ENCODE data around the gene DMD. TPM values are rescaled to one million over a fixed set of nuclear protein-coding genes. Genes with fewer than 3 reads are reported as not detected.

Gene DMD
- total and polyA plus RNA-seq, 2 donors: 48.8 to 257 TPM

DNA sequence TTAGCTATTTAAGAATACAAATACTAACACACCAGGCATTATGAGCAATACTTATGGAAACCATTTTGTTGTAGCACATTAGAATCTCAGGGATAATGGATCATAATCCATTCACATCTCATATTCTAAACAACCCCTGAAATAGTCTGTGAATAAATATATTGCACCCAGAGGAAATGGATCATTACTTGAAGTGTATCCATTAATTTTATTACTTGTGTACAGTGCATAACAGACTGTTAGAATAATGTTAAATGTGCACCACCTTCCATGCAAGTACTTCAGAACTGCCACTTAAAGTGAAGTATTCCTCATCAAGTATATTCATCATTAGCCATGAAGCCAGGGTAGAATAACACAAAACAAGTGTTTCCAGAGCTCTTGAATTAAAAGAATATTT is 715.5 kb downstream of the DMD start:
- Histone ChIP-seq H3K36me3 (ENCODE audit: insufficient read depth) (no peaks in the 10 kb centered on the region), H3K4me3 (ENCODE audit: low read depth, low read length) (no peak overlapping the region), H3K27ac (ENCODE audit: low read depth) (no peak overlapping the region), H3K4me1 (ENCODE audit: insufficient read depth) (no peaks in the 10 kb centered on the region)
- DNase-seq (ENCODE audit: extremely low spot score): no peak

DNA sequence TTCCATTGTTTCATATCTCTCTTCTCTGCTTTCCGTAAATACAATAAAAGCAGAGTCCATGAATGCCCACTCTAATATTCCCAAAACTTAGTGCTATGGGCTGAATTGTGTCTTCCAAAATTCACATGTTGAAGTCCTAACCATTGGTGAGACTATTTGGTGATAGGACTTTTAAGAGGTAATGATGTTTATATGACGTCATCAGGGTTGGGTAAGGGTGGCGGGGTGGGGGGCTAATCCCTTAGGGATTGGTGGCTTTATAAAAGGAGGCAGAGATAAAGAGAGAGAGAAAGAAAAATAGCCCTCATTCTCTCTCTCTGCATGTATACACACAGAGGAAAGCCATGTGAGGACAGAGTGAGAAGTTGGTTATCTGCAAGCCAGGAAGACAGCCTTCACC is 722.2 kb downstream of the DMD start:
- H3K36me3 ChIP-seq (ENCODE audit: insufficient read depth): no peaks in the 10 kb centered on the region
- H3K4me3 ChIP-seq (ENCODE audit: low read depth, low read length): no peak overlapping the region
- 84% methylated on average over 3 of the region's 3 CpGs for WGBS
- H3K27ac ChIP-seq (ENCODE audit: low read depth): no peak overlapping the region
- no peaks in the 10 kb centered on the region for H3K4me1 ChIP-seq (ENCODE audit: insufficient read depth)
- no peak for DNase-seq (ENCODE audit: extremely low spot score)

DNA sequence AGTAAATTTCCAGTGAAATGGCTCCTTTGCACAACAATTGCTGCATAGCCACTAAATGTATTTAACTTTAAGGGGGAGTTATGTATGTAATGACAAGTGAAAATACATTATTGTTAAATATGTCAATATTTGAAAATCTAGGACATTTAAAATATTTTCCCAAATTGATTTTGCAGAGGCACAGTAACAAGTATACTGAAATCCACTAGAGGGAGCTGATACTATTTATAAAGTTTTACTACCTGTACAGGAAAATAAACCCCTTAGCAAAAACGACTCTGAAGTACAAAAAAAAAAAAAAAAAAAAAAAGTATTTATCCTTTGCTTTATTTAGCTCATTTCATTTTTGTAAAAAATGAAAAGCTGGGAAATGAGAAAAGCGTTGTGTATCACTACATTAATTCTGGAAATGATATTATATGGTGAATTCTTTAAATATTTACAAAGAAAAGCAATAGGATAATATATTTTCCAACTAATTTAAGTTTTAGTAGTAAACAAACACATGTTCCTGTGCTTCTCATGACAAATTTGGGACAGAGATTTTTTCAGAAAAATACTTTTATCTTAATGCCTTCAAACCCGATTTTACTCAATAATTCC is 727.7 kb downstream of the DMD start:
- H3K4me3 ChIP-seq (ENCODE audit: low read depth, low read length): no peak overlapping the region
- H3K27ac ChIP-seq (ENCODE audit: low read depth): no peak overlapping the region
- no peaks in the 10 kb centered on the region for H3K36me3 ChIP-seq (ENCODE audit: insufficient read depth)
- DNase-seq (ENCODE audit: extremely low spot score): no peak
- H3K4me1 ChIP-seq (ENCODE audit: insufficient read depth): no peaks in the 10 kb centered on the region
- WGBS: 43% methylated on average over 3 of the region's 3 CpGs

DNA sequence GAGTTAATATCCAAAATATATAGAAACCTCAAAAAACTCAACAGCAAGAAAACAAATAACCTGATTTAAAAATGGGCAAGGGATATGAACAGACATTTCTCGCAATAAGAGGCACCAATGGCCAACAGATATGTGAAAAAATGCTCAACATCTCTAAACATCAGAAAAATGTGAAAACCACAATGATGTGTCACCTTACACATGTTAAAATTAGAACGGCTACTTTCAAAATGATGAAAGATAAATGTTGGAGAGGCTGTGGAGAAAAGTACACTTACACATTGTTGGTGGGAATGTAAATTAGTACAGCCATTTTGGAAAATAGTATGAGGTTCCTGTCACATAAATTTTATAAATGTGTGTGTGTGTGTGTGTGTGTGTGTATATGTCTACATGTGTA is 731.3 kb downstream of the DMD start:
- Histone ChIP-seq H3K36me3 (ENCODE audit: insufficient read depth) (no peaks in the 10 kb centered on the region), H3K4me1 (ENCODE audit: insufficient read depth) (no peaks in the 10 kb centered on the region), H3K27ac (ENCODE audit: low read depth) (no peak overlapping the region), H3K4me3 (ENCODE audit: low read depth, low read length) (no peak overlapping the region)
- DNase-seq (ENCODE audit: extremely low spot score): no peak
- 94% methylated on average over 2 of the region's 2 CpGs for WGBS

DNA sequence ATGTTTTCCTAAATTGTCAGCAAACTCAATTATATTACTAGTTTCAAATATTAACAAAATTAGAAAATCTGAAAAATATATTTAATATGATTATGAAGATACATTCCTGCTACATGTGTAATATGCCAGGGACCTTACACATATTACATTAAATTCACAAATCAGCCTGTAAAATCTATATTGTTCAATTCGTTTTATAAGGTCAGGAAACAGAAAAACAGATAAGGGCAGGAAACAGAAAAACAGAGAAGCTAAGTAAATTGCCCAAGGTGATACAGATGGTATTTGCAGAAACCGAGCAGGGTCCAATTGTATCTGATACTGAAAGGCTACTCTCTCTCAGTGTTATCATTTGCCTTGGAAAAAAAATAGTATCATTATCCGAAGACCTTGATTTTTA is 739.0 kb downstream of the DMD start:
- H3K4me3 ChIP-seq (ENCODE audit: low read depth, low read length): no peak overlapping the region
- H3K4me1 ChIP-seq (ENCODE audit: insufficient read depth): no peaks in the 10 kb centered on the region
- WGBS: 79% methylated on average over 3 of the region's 3 CpGs

DNA sequence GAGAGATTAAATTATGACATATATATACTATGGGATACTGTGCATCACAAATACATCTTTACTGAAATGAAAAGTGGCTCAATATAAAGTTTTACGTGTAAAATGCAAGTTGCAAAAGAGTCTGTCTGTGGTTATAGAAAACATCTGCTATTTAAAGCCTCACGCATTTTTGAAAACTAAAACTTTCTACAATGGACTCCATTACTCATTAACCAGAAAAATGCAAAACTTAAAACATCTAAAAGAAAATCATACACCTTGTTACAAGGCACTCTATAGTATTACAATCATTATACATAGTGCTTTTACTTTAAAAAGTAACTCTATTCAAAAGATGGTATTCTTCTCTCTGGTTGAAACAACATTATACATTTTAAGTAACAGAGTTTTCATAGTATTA is 755.6 kb downstream of the DMD start:
- DNase-seq (ENCODE audit: extremely low spot score): no peak
- no peaks in the 10 kb centered on the region for H3K4me1 ChIP-seq (ENCODE audit: insufficient read depth)
- 87% methylated on average over 2 of the region's 2 CpGs for WGBS
- no peaks in the 10 kb centered on the region for H3K36me3 ChIP-seq (ENCODE audit: insufficient read depth)
- no peak overlapping the region for H3K4me3 ChIP-seq (ENCODE audit: low read depth, low read length)
- H3K27ac ChIP-seq (ENCODE audit: low read depth): no peak overlapping the region

More for the DNA sequence above, 739.0 kb downstream of the DMD start:
- no peak overlapping the region for H3K27ac ChIP-seq (ENCODE audit: low read depth)
- no peak for DNase-seq (ENCODE audit: extremely low spot score)
- H3K36me3 ChIP-seq (ENCODE audit: insufficient read depth): no peaks in the 10 kb centered on the region

DNA sequence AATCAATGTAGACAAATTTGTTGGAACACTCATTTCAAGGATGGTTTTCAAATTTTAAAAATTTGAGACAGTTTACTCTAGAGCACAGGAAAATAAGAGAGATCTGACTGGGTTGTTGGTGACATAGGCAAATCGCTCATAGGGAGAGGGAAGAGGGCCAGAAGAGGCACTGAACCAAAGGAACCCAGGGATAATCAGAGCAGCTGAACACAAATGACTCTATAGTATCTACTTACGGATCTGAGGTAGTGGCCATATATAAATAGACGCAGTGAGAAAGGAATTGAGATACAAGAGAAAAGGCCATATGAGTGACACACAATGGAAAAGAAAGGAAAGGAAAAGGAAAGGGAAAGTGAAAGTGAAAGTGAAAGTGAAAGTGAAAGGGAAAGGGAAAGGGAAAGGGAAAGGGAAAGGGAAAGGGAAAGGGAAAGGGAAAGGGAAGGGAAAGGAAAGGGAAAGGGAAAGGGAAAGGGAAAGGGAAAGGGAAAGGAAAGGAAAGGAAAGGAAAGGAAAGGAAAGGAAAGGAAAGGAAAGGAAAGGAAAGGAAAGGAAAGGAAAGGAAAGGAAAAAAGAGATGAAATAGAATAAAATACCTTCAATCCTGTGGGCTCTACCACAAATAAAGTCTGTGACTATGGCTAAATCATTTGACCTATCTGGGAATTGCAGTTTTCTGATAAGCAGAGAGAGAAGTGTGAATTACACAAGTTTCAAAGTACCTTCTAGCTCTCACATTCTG is 759.2 kb downstream of the DMD start:
- H3K4me3 ChIP-seq (ENCODE audit: low read depth, low read length): no peak overlapping the region
- no peak overlapping the region for H3K27ac ChIP-seq (ENCODE audit: low read depth)
- DNase-seq (ENCODE audit: extremely low spot score): no peak
- H3K36me3 ChIP-seq (ENCODE audit: insufficient read depth): no peaks in the 10 kb centered on the region
- no peaks in the 10 kb centered on the region for H3K4me1 ChIP-seq (ENCODE audit: insufficient read depth)
- 94% methylated on average over 3 of the region's 3 CpGs for WGBS

DNA sequence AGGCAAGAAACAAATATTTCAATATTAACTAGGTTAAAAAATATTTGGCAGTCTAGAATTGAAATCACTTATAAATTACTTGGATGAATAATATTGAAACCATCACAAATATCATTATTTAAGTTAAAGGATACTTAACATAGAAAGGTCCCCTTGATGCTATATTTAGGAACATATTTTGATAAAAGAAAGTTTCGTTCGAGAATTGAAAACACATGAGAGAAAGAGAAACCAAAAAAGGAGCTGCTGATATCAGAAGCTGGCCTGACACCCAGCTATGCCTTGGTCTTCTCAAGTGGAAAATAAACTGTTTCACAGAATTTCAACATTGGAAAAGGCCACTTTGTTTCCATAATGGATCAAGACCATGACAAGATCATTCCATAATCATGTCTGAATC is 762.4 kb downstream of the DMD start:
- Histone ChIP-seq H3K36me3 (ENCODE audit: insufficient read depth) (no peaks in the 10 kb centered on the region), H3K4me3 (ENCODE audit: low read depth, low read length) (no peak overlapping the region), H3K27ac (ENCODE audit: low read depth) (no peak overlapping the region), H3K4me1 (ENCODE audit: insufficient read depth) (no peaks in the 10 kb centered on the region)
- 40% methylated on average over 2 of the region's 2 CpGs for WGBS
- no peak for DNase-seq (ENCODE audit: extremely low spot score)

DNA sequence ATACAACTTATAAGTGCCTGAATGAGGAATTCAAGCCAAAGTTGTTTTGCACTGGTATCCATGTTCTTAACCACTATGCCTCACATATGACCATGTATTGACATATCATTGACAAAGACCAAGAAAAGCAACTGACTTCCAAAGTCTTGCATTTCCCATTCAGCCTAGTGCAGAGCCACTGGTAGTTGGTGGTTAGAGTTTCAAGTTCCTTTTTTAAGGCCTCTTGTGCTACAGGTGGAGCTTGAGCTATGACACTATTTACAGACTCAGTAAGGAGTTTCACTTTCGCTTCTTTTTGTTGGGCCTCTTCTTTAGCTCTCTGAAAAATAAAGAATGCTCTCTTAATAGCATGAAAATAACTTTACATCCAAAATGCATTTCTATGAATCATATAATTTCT is 763.0 kb downstream of the DMD start:
- Histone ChIP-seq H3K27ac (ENCODE audit: low read depth) (no peak overlapping the region), H3K4me3 (ENCODE audit: low read depth, low read length) (no peak overlapping the region), H3K4me1 (ENCODE audit: insufficient read depth) (no peaks in the 10 kb centered on the region), H3K36me3 (ENCODE audit: insufficient read depth) (no peaks in the 10 kb centered on the region)
- 76% methylated on average over 1 of the region's 1 CpG for WGBS
- no peak for DNase-seq (ENCODE audit: extremely low spot score)

DNA sequence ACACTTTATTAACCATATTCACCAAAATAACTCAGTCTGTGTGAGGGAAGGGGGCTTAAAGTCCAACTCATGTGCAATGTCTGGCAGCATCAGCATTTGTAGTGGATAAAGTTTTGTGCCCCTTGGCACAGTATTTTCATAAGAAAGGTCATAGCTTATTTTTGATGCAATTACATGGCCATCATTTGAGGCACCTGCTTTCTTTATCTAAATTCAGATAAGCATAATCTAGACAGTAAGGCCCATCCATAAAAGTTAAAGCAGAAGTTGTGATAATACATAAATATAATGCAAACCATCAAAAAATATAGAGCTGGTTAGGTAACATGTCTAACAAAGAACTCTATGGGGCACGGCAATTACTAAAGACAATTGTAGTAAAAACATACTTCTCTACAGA is 763.7 kb downstream of the DMD start:
- H3K36me3 ChIP-seq (ENCODE audit: insufficient read depth): no peaks in the 10 kb centered on the region
- no peak for DNase-seq (ENCODE audit: extremely low spot score)
- no peak overlapping the region for H3K4me3 ChIP-seq (ENCODE audit: low read depth, low read length)
- 98% methylated on average over 1 of the region's 1 CpG for WGBS
- no peak overlapping the region for H3K27ac ChIP-seq (ENCODE audit: low read depth)
- H3K4me1 ChIP-seq (ENCODE audit: insufficient read depth): no peaks in the 10 kb centered on the region

DNA sequence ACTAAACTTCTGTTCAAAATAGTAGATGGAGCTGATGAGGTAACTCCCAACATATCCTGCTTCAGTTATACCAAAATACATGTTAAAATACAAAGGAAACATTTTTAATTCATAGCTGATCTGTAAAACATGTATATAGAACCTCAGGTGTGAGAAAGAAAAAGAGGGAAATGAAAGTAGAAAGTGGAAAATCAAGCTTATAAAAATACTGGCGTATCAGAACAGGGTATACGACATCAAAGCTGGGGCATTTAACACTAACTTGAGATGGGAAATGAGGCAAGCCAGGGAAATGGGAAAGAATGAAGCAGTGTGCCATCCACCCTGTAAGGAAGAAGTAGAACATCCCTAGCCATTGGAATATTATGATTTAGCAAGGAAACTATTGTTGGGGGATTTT is 767.5 kb downstream of the DMD start:
- no peaks in the 10 kb centered on the region for H3K4me1 ChIP-seq (ENCODE audit: insufficient read depth)
- no peaks in the 10 kb centered on the region for H3K36me3 ChIP-seq (ENCODE audit: insufficient read depth)
- H3K4me3 ChIP-seq (ENCODE audit: low read depth, low read length): no peak overlapping the region
- H3K27ac ChIP-seq (ENCODE audit: low read depth): no peak overlapping the region
- DNase-seq (ENCODE audit: extremely low spot score): no peak
- WGBS: 94% methylated on average over 2 of the region's 2 CpGs

DNA sequence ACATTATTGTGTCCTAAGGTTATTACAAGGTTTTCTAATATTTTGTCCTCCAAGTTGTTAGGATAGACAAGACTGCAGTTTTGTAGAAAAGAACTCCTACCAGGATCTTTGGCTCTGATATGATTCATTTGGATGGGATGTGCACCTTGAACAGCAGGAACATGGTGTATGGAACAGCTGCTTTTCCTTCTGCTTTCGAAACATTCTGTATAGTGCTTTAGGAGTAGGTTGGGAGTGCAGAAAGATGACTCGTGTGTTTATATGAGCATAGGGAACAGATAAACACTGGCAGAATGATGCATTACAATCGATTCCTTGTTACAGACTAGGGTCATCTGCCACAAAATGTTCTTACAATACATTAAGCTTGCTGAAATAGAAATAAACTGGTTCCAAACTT is 790.1 kb downstream of the DMD start:
- WGBS: 36% methylated on average over 3 of the region's 3 CpGs
- Histone ChIP-seq H3K36me3 (ENCODE audit: insufficient read depth) (no peaks in the 10 kb centered on the region), H3K4me1 (ENCODE audit: insufficient read depth) (no peaks in the 10 kb centered on the region), H3K4me3 (ENCODE audit: low read depth, low read length) (no peak overlapping the region), H3K27ac (ENCODE audit: low read depth) (no peak overlapping the region)
- no peak for DNase-seq (ENCODE audit: extremely low spot score)

DNA sequence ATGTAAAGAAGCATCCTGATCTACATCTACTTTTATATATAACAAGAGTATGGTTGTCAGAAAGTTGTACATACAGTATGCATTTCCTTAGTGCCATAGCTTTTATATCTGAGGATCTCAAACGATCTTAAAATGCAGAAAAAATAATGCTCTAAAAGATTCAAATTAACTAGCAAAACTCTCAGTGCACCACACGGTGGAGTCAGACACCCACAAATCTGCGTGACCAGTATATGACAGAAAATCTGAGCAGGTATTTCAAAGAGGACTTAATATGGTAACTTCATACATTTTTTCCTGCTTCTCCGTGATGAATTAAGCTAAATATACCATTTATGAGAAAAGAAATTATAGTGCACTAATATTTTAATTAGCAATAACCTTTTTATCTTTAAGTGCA is 803.0 kb downstream of the DMD start:
- H3K27ac ChIP-seq (ENCODE audit: low read depth): no peak overlapping the region
- no peaks in the 10 kb centered on the region for H3K4me1 ChIP-seq (ENCODE audit: insufficient read depth)
- 48% methylated on average over 4 of the region's 4 CpGs for WGBS
- DNase-seq (ENCODE audit: extremely low spot score): no peak
- H3K36me3 ChIP-seq (ENCODE audit: insufficient read depth): no peaks in the 10 kb centered on the region
- H3K4me3 ChIP-seq (ENCODE audit: low read depth, low read length): no peak overlapping the region

DNA sequence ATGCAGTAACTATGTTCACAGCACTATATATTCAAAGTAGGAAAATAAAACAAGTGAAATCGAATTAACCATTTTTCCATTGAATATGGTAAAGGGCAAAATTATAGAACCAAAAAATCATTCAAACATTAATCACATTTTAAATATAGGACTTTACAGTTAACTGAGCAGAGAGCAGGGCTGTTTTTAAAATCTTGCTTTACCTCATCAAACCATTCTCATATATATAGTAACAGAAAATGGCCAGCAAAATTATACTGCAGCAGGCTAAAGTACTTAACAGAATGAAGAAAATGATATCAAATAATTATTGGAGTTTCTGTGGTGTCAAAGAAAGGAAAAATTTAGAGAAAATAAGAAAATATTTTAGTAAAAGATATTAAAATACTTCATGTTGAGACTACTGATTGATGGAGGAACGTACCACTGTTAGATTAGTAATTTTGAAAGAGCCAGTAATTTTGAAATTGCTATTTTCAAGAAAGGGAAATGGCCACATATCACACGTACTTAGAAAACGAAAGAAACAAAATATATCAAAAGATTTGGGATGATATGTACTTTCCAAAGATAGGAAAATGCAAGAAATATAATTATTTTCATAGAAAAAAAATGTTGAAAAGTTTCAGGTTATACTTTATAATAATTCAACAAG is 813.7 kb downstream of the DMD start:
- H3K4me1 ChIP-seq (ENCODE audit: insufficient read depth): no peaks in the 10 kb centered on the region
- H3K4me3 ChIP-seq (ENCODE audit: low read depth, low read length): no peak overlapping the region
- no peak overlapping the region for H3K27ac ChIP-seq (ENCODE audit: low read depth)
- no peaks in the 10 kb centered on the region for H3K36me3 ChIP-seq (ENCODE audit: insufficient read depth)
- no peak for DNase-seq (ENCODE audit: extremely low spot score)
- WGBS: 88% methylated on average over 4 of the region's 4 CpGs

Measured in urinary bladder (tissue), 4 donors.